ENCODE measurements around the gene PCARE. TPM values are rescaled to one million over a fixed set of nuclear protein-coding genes. Genes with fewer than 3 reads are reported as not detected.

The PCARE gene
- not detected in 5 replicates for total RNA-seq (2022; extraction: Qiagen RNA extraction)

GRCh38 chr2:29074411-29074810 lies at the start of gene PCARE:
PCARE (minus strand) TSS chr2:29074523; CDS start chr2:29074261, 262 bp downstream.

GRCh38 chr2:29114946-29115609 lies 40.8 kb upstream of the PCARE start, which contains the start of gene CLIP4:
CLIP4 (plus strand) TSS chr2:29115415; CDS start chr2:29121389, 5,974 bp downstream.

Other genes starting within 250 kb of the PCARE start
- 15.0 to 16.7 TPM (median 16.0 TPM) in 5 replicates for gene TRMT61B, start 204.2 kb downstream of the PCARE start, total RNA-seq (2022; extraction: Qiagen RNA extraction)
- 75.6 to 107 TPM (median 80.9 TPM) in 5 replicates for gene WDR43, start 179.9 kb downstream of the PCARE start, total RNA-seq (2022; extraction: Qiagen RNA extraction)
- 0.05 to 0.52 TPM (median 0.20 TPM) in 5 replicates for gene TOGARAM2, start 93.2 kb downstream of the PCARE start, total RNA-seq (2022; extraction: Qiagen RNA extraction)
- gene CLIP4, start 40.9 kb upstream of the PCARE start, total RNA-seq (2022; extraction: Qiagen RNA extraction): 19.0 to 21.1 TPM (median 20.3 TPM) in 5 replicates

Data from A549 treated with AZD2906 at 1 μM for 4 hours (cell line).